ENCODE measurements around the gene PAX7. TPM values are rescaled to one million over a fixed set of nuclear protein-coding genes. Genes with fewer than 3 reads are reported as not detected.

The PAX7 gene
- total RNA-seq, 1 donor from 2014 or later, result not detected

DNA sequence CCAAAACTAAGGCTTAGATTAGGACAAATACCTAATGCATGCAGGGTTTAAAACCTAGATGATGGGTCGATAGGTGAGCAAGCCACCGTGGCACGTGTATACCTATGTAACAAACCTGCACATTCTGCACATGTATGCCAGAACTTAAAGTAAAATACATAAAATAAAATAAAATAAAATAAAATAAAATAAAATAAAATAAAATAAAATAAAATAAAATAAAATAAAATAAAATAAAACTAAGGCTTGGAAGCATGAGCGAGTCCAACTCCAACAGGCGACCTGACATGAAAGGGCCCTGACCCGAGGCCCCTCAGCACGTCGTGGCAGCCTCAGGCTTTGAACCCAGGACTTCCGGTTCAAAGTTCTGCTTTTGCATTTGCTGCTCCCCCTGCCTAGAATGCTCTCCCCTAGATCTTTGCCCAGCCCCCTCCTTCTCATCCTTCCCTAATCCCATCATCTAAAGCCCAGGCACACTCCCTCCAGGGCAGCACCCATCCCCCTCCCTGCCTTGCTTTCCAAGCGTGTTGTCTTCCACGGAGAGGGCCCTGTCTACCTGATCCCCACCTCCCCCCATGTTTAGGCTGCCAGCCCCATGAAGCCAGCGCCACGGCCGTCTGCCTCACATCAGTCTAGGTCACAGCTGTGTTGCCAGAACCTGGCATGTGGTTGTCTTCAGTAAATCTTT is 164.5 kb downstream of the PAX7 start:
- DNase-seq (ENCODE audit: low spot score), result no peak

DNA sequence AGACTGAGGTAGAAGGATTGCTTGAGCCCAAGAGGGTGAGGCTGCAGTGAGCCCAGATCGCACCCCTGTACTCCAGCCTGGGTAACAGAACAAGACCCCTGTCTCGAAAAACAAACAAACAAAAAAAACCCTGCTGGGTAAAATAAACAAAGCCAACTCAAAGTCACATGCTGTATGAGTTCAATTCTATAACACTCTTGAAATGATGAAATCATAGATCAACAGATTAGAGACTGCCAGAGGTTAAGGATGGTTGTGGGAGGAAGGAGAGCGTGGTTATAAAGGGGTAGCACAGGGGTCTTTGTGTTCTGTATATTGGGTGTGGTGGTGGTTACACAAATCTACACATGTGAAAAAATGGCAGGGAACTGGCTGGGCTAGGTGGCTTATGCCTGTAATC is 166.3 kb downstream of the PAX7 start:
- DNase-seq (ENCODE audit: low spot score), result no peak

Other genes starting within 250 kb of the PAX7 start
- 34.5 TPM for gene KLHDC7A, start 149.9 kb upstream of the PAX7 start, total RNA-seq
- gene TAS1R2, start 228.8 kb downstream of the PAX7 start, total RNA-seq, result not detected

Data from ureter (tissue), 1 donor.